Stimulated activated CD8-positive, alpha-beta memory T cell treated with anti-CD3 and anti-CD28 coated beads, Interleukin-4, amount 100 ng/mL, for 24 hours (primary cell): ENCODE data around the gene MDN1.
"Not testable (repeated sequence)": the region's sequence is repeated elsewhere in the genome, so short reads cannot be mapped to it uniquely, and the experiment has no call there.

ENCODE experiments used
- DNase-seq: peaks from one replicate; pipeline ENCODE4 v3.0.0-alpha.2; 2020; ENCODE audit warnings: low read depth

The MDN1 gene

GRCh38 chr6:89819336-89820130 lies at the start of gene MDN1:
MDN1 (minus strand) TSS chr6:89819794; CDS start chr6:89819607, 187 bp downstream.
- DNase-seq = peak; percentile 83

GRCh38 chr6:89866024-89866678 lies 46.6 kb upstream of the MDN1 start:
- DNase-seq = no peak

GRCh38 chr6:89862698-89863097 lies 43.1 kb upstream of the MDN1 start:
- DNase-seq = no peak

- DNase-seq = no peak
These were observed 42.7 kb upstream of the MDN1 start for GRCh38 chr6:89862273-89862672.

- no peak for DNase-seq
These were observed 40.1 kb upstream of the MDN1 start for GRCh38 chr6:89859744-89860143.

GRCh38 chr6:89858041-89858440 lies 38.4 kb upstream of the MDN1 start:
- DNase-seq = no peak

- DNase-seq = no peak
These were observed 33.5 kb upstream of the MDN1 start for GRCh38 chr6:89853068-89853467.

- not testable (repeated sequence) for DNase-seq
These were observed 27.9 kb upstream of the MDN1 start for GRCh38 chr6:89847513-89847912.

GRCh38 chr6:89843070-89843469 lies 23.5 kb upstream of the MDN1 start:
- DNase-seq = no peak

- no peak for DNase-seq
These were observed 22.6 kb upstream of the MDN1 start for GRCh38 chr6:89842228-89842627.

- no peak for DNase-seq
These were observed 20.9 kb upstream of the MDN1 start for GRCh38 chr6:89840538-89840937.

GRCh38 chr6:89836639-89837222 lies 17.1 kb upstream of the MDN1 start:
- DNase-seq = no peak

GRCh38 chr6:89834884-89835792 lies 15.5 kb upstream of the MDN1 start:
- no peak for DNase-seq

GRCh38 chr6:89830170-89830809 lies 10.7 kb upstream of the MDN1 start:
- DNase-seq = no peak

GRCh38 chr6:89829472-89830169 lies 10.0 kb upstream of the MDN1 start, which contains the start of gene CASP8AP2:
CASP8AP2 (plus strand) TSS chr6:89829880.
- peak; percentile 85 for DNase-seq

GRCh38 chr6:89828988-89829471 lies 9.4 kb upstream of the MDN1 start:
- DNase-seq = no peak

- not testable (repeated sequence) for DNase-seq
These were observed 8.9 kb upstream of the MDN1 start for GRCh38 chr6:89828475-89828987.

GRCh38 chr6:89826029-89826528 lies 6.5 kb upstream of the MDN1 start:
- DNase-seq = no peak

- no peak for DNase-seq
These were observed 638 bp downstream of the MDN1 start for GRCh38 chr6:89818977-89819335.

- no peak for DNase-seq
These were observed 2.1 kb downstream of the MDN1 start for GRCh38 chr6:89817481-89817880.
